NT2/D1 (cell line): ENCODE results near the gene FBH1.

ENCODE experiments used
- SUZ12 ChIP-seq: IDR thresholded peaks from 2 replicates; pipeline ENCODE4 v1.6.1; 2011; ENCODE audit not compliant: insufficient read length, insufficient read depth; ENCODE audit errors: extremely low read depth
- YY1 ChIP-seq: IDR thresholded peaks from 2 replicates; pipeline ENCODE4 v1.6.1; 2011; ENCODE audit not compliant: insufficient read length, insufficient read depth
- ZNF274 ChIP-seq: IDR thresholded peaks from 2 replicates; pipeline ENCODE4 v1.6.1; 2011; ENCODE audit warnings: mild to moderate bottlenecking, low read depth, low read length

DNA sequence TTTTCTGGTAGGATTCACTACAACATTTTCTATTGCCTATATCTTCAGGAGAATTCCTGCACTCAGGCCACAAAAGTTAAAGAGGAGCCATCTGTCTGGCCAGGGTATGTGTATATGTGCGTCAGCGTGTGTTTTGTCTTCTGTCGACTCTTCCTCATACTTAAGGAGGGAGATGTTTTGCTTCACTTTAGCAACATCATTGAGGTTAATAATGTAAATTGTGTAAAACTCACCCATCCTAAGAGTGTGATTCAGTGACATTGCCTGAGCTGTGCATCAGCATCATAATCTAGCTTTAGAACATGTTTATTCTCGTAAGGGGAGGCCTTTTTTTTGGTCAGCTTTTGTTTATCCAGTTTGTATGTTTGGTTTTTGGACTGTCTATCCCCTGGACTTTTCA, 23.7 kb downstream of the FBH1 start:
- TF ChIP-seq ZNF274 (no peak), YY1 (no peak), SUZ12 (no peak)
